Activated CD8-positive, alpha-beta T cell treated with anti-CD3 and anti-CD28 coated beads, Interleukin-2, amount 10 ng/mL, durations not matched to agents 7 days and 5 days (primary cell): ENCODE data around the gene AKAP12. TPM values are rescaled to one million over a fixed set of nuclear protein-coding genes. Genes with fewer than 3 reads are reported as not detected.

Experiments used
- ATAC-seq: fragments of 150-1000 bp; cut with Tn5 transposase; one replicate; pipeline ENCODE4 v1.10.0; 2021; ENCODE audit warnings: moderate library complexity
- CTCF ChIA-PET: fragments of 350-600 bp; sonication (Branson Sonifier 250); formaldehyde crosslinking; loops from one replicate; lab custom pipeline; 2021; ENCODE audit warnings: antibody characterized with exemption; lab: Charles Lee
- POLR2A ChIA-PET: fragments of 350-600 bp; sonication (Branson Sonifier 250); formaldehyde crosslinking; loops from one replicate; lab custom pipeline; 2021; ENCODE audit warnings: antibody characterized with exemption; lab: Charles Lee
- DNase-seq: peaks from one replicate; pipeline ENCODE4 v3.0.0-alpha.2; 2020
- H3K27ac Mint-ChIP-seq: one replicate; pipeline ENCODE4 v1.8.0; 2021; ENCODE audit warnings: mild to moderate bottlenecking, mixed read lengths
- H3K27me3 Mint-ChIP-seq: one replicate; pipeline ENCODE4 v1.8.0; 2021; ENCODE audit warnings: low read depth, mixed read lengths
- H3K36me3 Mint-ChIP-seq: one replicate; pipeline ENCODE4 v1.8.0; 2021; ENCODE audit warnings: low read depth, mixed read lengths
- H3K4me1 Mint-ChIP-seq: one replicate; pipeline ENCODE4 v1.8.0; 2021; ENCODE audit warnings: low read depth, mixed read lengths
- H3K4me3 Mint-ChIP-seq: one replicate; pipeline ENCODE4 v1.8.0; 2021; ENCODE audit warnings: mild to moderate bottlenecking, mixed read lengths
- H3K9me3 Mint-ChIP-seq: one replicate; pipeline ENCODE4 v1.8.0; 2022; ENCODE audit warnings: mixed read lengths; ENCODE audit not compliant: insufficient read depth
- total RNA-seq, 2 experiments: library from RNA; stranded (reverse); gene quantifications; one replicate each; pipeline ENCODE4 v1.2.3, GENCODE V29; 2021

The AKAP12 gene
- total RNA-seq, 2 experiments from 2014 or later = 0.05 to 0.08 TPM

GRCh38 chr6:151240036-151240685 lies 394 bp downstream of the AKAP12 start:
- Mint-ChIP-seq H3K9me3 (no peaks in the 10 kb centered on the region), H3K36me3 (no peaks in the 10 kb centered on the region), H3K27ac (no peak overlapping the region), H3K4me1 (peaks cover 13% of the 10 kb centered on the region), H3K27me3 (peaks cover 60% of the 10 kb centered on the region), H3K4me3 (peak overlapping the region; percentile 72)
- ChIA-PET POLR2A (no interaction called here), CTCF (interaction anchor here (1.8 kb wide), 1 partner anchor 348 kb away, joined by 3 read pairs; no protein-coding TSS in a partner anchor)
- ATAC-seq (peak; percentile 70), DNase-seq (peak; percentile 34)

DNA sequence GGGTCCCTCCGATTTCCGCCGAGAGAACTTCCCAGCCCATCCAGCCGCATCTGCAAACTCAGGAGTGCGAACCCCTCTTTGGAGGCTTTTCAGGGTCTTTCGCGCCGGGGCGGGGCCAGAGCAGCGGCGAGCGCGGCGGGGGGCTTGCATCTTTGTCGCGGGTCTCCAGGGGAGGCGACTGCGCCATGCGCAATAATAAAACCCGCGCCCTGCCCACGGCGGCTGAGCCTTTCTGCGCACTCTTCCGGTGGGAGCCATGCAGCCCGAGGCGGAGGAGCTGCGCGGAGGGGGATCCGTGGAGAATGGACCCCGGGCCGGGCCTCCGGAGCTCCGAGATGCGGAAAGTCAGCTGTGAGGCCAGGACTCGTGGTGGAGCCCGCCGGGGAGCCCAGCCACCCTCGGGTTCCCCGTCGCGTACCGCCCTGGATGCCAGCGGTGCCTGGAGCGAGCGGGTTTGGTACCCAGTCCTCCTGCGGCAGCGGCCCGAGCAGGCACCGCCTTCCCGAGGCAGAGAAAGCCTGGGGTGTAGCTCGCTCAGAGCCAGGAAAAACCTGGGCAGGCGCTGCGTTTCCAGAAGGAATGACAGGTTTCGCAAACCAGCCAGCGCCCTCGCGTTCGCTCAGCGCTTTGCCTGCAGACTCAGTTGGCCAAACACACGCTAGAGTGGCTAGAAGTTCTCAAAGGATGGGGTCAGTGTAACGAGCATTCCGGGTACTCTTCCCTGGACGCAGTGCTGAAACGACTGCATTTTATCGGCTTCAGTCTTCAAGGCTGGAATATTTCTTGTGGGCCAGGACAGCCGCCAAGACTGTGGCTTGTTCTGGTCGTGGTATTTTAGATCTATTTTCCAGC lies 1.2 kb downstream of the AKAP12 start:
- Mint-ChIP-seq H3K27ac (no peak overlapping the region), H3K4me3 (peak overlapping the region; percentile 22), H3K9me3 (no peaks in the 10 kb centered on the region), H3K36me3 (no peaks in the 10 kb centered on the region), H3K4me1 (peaks cover 13% of the 10 kb centered on the region), H3K27me3 (peaks cover 60% of the 10 kb centered on the region)
- POLR2A ChIA-PET = interaction anchor here (0.6 to 0.7 kb wide), 2 partner anchors 243 to 876 kb away, joined by 3 read pairs; no protein-coding TSS in a partner anchor
- CTCF ChIA-PET = no interaction called here
- ATAC-seq (peak; percentile 48), DNase-seq (peak; percentile 21)

- peaks cover 13% of the 10 kb centered on the region for H3K4me1 Mint-ChIP-seq
- H3K4me3 Mint-ChIP-seq = no peak overlapping the region
- H3K27me3 Mint-ChIP-seq = peaks cover 57% of the 10 kb centered on the region
- no peak overlapping the region for H3K27ac Mint-ChIP-seq
- CTCF ChIA-PET = no interaction called here
- POLR2A ChIA-PET = interaction anchor here (0.7 kb wide), 1 partner anchor 146 kb away, joined by 3 read pairs; no protein-coding TSS in a partner anchor
- H3K36me3 Mint-ChIP-seq = no peaks in the 10 kb centered on the region
- DNase-seq (no peak), ATAC-seq (no peak)
- no peaks in the 10 kb centered on the region for H3K9me3 Mint-ChIP-seq
Measured at GRCh38 chr6:151241853-151242252, 2.1 kb downstream of the AKAP12 start.

DNA sequence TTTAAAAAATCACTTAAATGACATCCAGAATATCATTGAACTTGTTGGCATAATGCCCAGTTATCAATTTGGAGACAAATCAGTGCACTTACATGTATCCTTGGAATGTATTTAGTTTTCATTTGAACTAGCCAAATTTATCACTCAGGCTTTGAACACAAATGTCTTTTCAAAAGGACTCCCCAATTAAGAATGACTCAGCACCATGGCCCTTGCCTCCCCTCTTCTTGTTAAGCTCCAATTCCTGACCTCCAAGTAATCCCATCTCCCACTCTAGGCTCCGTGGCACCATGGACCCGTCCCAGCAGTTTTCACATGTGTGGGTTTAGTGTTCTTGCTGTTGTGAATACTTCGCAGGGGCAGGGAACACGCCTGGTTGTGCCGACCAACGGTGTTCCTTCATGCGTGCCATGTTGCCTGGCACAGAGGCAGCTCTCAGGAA lies 2.7 kb downstream of the AKAP12 start:
- H3K36me3 Mint-ChIP-seq = no peaks in the 10 kb centered on the region
- ChIA-PET CTCF (no interaction called here), POLR2A (no interaction called here)
- H3K4me3 Mint-ChIP-seq = no peak overlapping the region
- H3K4me1 Mint-ChIP-seq = peaks cover 13% of the 10 kb centered on the region
- H3K27ac Mint-ChIP-seq = no peak overlapping the region
- ATAC-seq (no peak), DNase-seq (no peak)
- no peaks in the 10 kb centered on the region for H3K9me3 Mint-ChIP-seq
- H3K27me3 Mint-ChIP-seq = peaks cover 52% of the 10 kb centered on the region

- POLR2A ChIA-PET = no interaction called here
- no peak for ATAC-seq
- Mint-ChIP-seq H3K27me3 (peaks cover 50% of the 10 kb centered on the region), H3K4me1 (peaks cover 13% of the 10 kb centered on the region), H3K36me3 (no peaks in the 10 kb centered on the region), H3K27ac (no peak overlapping the region), H3K9me3 (no peaks in the 10 kb centered on the region), H3K4me3 (no peak overlapping the region)
- CTCF ChIA-PET = no interaction called here
- DNase-seq = no peak
Measured at GRCh38 chr6:151243481-151243880, 3.7 kb downstream of the AKAP12 start.

- ChIA-PET POLR2A (no interaction called here), CTCF (interaction anchor here (1.5 kb wide), 1 partner anchor 87 kb away, joined by 4 read pairs; no protein-coding TSS in a partner anchor)
Measured at GRCh38 chr6:151247490-151247889, 7.7 kb downstream of the AKAP12 start.

GRCh38 chr6:151248295-151248694 lies 8.5 kb downstream of the AKAP12 start:
- H3K27me3 Mint-ChIP-seq = peaks cover 22% of the 10 kb centered on the region
- no peak for DNase-seq

More at GRCh38 chr6:151247490-151247889, 7.7 kb downstream of the AKAP12 start:
- H3K27ac Mint-ChIP-seq = no peak overlapping the region
- no peaks in the 10 kb centered on the region for H3K9me3 Mint-ChIP-seq
- ATAC-seq (no peak), DNase-seq (no peak)
- peaks cover 28% of the 10 kb centered on the region for H3K27me3 Mint-ChIP-seq
- no peak overlapping the region for H3K4me3 Mint-ChIP-seq
- no peaks in the 10 kb centered on the region for H3K36me3 Mint-ChIP-seq
- H3K4me1 Mint-ChIP-seq = no peaks in the 10 kb centered on the region

GRCh38 chr6:151252634-151253033 lies 12.9 kb downstream of the AKAP12 start:
- peaks cover 15% of the 10 kb centered on the region for H3K27me3 Mint-ChIP-seq
- H3K4me3 Mint-ChIP-seq = no peak overlapping the region
- ChIA-PET CTCF (no interaction called here), POLR2A (no interaction called here)
- H3K36me3 Mint-ChIP-seq = no peaks in the 10 kb centered on the region
- ATAC-seq (no peak), DNase-seq (no peak)
- no peaks in the 10 kb centered on the region for H3K9me3 Mint-ChIP-seq
- H3K27ac Mint-ChIP-seq = no peak overlapping the region
- H3K4me1 Mint-ChIP-seq = no peaks in the 10 kb centered on the region

More at GRCh38 chr6:151248295-151248694, 8.5 kb downstream of the AKAP12 start:
- H3K9me3 Mint-ChIP-seq = no peaks in the 10 kb centered on the region
- no peak for ATAC-seq
- no peaks in the 10 kb centered on the region for H3K36me3 Mint-ChIP-seq
- no peak overlapping the region for H3K27ac Mint-ChIP-seq
- POLR2A ChIA-PET = no interaction called here
- no peak overlapping the region for H3K4me3 Mint-ChIP-seq
- no peaks in the 10 kb centered on the region for H3K4me1 Mint-ChIP-seq
- CTCF ChIA-PET = interaction anchor here (1.5 kb wide), 1 partner anchor 86 kb away, joined by 4 read pairs; no protein-coding TSS in a partner anchor

GRCh38 chr6:151254451-151255081 lies 14.8 kb downstream of the AKAP12 start:
- POLR2A ChIA-PET = no interaction called here
- Mint-ChIP-seq H3K4me1 (no peaks in the 10 kb centered on the region), H3K27ac (no peak overlapping the region), H3K27me3 (peaks cover 9% of the 10 kb centered on the region), H3K36me3 (no peaks in the 10 kb centered on the region), H3K4me3 (no peak overlapping the region), H3K9me3 (no peaks in the 10 kb centered on the region)
- ATAC-seq (no peak), DNase-seq (no peak)
- CTCF ChIA-PET = no interaction called here

DNA sequence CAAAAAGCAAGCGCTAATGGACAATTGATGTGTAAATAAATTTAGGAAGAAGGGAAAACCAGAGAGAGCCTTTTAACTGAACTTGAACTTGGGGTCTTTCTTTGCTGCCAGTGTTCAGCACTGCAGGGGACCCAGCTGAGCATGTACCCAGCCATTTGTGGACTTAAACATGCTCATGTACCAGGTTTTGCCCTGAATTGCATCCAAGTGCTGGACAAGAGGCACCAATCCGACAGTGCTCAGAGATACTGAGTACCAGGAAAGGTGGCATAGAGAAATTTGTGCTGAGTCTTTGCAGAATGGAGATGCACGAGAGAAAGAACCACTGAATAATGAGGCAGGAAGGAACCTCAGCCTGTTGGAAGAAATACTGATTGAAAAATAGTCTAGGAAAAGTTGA lies 16.0 kb downstream of the AKAP12 start:
- ATAC-seq (no peak), DNase-seq (no peak)
- Mint-ChIP-seq H3K36me3 (no peaks in the 10 kb centered on the region), H3K4me1 (no peaks in the 10 kb centered on the region), H3K9me3 (no peaks in the 10 kb centered on the region), H3K4me3 (no peak overlapping the region), H3K27ac (no peak overlapping the region), H3K27me3 (peaks cover 9% of the 10 kb centered on the region)
- CTCF ChIA-PET = no interaction called here
- POLR2A ChIA-PET = no interaction called here

GRCh38 chr6:151257985-151258445 lies 18.2 kb downstream of the AKAP12 start:
- Mint-ChIP-seq H3K36me3 (no peaks in the 10 kb centered on the region), H3K27me3 (peaks cover 9% of the 10 kb centered on the region), H3K4me1 (no peaks in the 10 kb centered on the region), H3K27ac (no peak overlapping the region), H3K9me3 (no peaks in the 10 kb centered on the region), H3K4me3 (no peak overlapping the region)
- ChIA-PET CTCF (interaction anchor here (0.7 kb wide), 1 partner anchor 366 kb away, joined by 4 read pairs; no protein-coding TSS in a partner anchor), POLR2A (no interaction called here)
- ATAC-seq (no peak), DNase-seq (no peak)
